Measurements from ENCODE around the gene DPPA5.
A peak's percentile ranks its signal among the peaks of the same experiment; 100 is the strongest.
"Not testable (repeated sequence)": the region's sequence is repeated elsewhere in the genome, so short reads cannot be mapped to it uniquely, and the experiment has no call there.

The DPPA5 gene

GRCh38 chr6:73342174-73342573 lies 11.9 kb downstream of the DPPA5 start:
- no peak for TF ChIP-seq POLR2A (IDR thresholded peaks at IDR 0.05; ENCODE audit: low read depth, low read length)
- DNase-seq (ENCODE audit: insufficient read length, low spot score): no peak
- no peak for FAIRE-seq

- FAIRE-seq (no peak), DNase-seq (ENCODE audit: insufficient read length, low spot score) (no peak)
- TF ChIP-seq POLR2A (IDR thresholded peaks at IDR 0.05; ENCODE audit: low read depth, low read length): no peak
Measured at GRCh38 chr6:73341335-73341734, 12.7 kb downstream of the DPPA5 start.

GRCh38 chr6:73340048-73340447 lies 14.0 kb downstream of the DPPA5 start:
- FAIRE-seq (peak; percentile 74), DNase-seq (ENCODE audit: insufficient read length, low spot score) (no peak)
- TF ChIP-seq POLR2A (IDR thresholded peaks at IDR 0.05; ENCODE audit: low read depth, low read length): no peak

DNA sequence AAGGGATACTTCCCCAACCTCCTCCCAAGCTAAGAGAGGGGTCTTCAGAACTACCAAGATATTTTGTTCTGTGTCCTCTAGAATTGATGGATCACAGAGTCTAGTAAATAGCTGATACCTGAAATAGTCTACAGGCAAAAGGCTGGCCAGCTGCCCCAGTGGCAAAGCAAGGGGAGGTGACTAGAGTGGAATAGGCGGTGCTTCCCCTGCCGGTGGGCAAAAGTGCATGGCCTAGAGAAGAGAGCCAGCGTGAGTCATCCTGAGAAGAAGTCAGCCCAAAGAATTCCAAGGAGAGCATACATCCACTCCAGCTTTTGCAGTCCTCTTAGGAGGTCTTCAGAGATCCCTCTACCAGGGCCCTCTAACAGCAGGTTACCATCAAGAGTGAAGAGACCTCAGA lies 14.7 kb downstream of the DPPA5 start:
- no peak for TF ChIP-seq POLR2A (IDR thresholded peaks at IDR 0.05; ENCODE audit: low read depth, low read length)
- peak; percentile 50 for FAIRE-seq
- peak; percentile 65 for DNase-seq (ENCODE audit: insufficient read length, low spot score)

DNA sequence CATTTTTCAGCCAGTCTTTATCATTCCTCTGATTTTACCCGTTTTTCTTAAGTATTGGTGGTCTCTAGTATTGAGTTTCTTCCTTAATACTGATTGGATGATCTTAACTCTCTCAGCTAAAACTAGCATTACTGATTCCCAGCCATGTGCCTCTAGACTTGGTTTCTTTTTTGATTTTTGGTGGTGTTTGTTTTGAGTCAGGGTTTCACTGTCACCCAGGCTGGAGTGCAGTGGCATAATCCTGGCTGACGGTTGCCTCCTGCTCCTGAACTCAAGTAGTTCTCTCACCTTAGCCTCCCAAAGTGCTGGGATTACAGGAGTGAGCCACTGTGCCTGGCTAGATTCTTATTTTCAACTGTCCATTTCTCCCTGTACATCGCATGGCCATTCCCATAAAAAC lies 24.9 kb downstream of the DPPA5 start:
- TF ChIP-seq POLR2A (IDR thresholded peaks at IDR 0.05; ENCODE audit: low read depth, low read length): no peak
- DNase-seq (ENCODE audit: insufficient read length, low spot score): no peak
- no peak for FAIRE-seq

- no peak for DNase-seq (ENCODE audit: insufficient read length, low spot score)
- TF ChIP-seq POLR2A (IDR thresholded peaks at IDR 0.05; ENCODE audit: low read depth, low read length): no peak
- no peak for FAIRE-seq
Measured at GRCh38 chr6:73328790-73329189, 25.3 kb downstream of the DPPA5 start.

GRCh38 chr6:73325656-73326055 lies 28.4 kb downstream of the DPPA5 start:
- no peak for TF ChIP-seq POLR2A (IDR thresholded peaks at IDR 0.05; ENCODE audit: low read depth, low read length)
- DNase-seq (ENCODE audit: insufficient read length, low spot score) (no peak), FAIRE-seq (no peak)

GRCh38 chr6:73323323-73323722 lies 30.8 kb downstream of the DPPA5 start:
- DNase-seq (ENCODE audit: insufficient read length, low spot score): no peak
- TF ChIP-seq POLR2A (IDR thresholded peaks at IDR 0.05; ENCODE audit: low read depth, low read length): no peak
- FAIRE-seq: no peak

GRCh38 chr6:73314577-73315492 lies 39.2 kb downstream of the DPPA5 start:
- no peak for TF ChIP-seq POLR2A (IDR thresholded peaks at IDR 0.05; ENCODE audit: low read depth, low read length)
- DNase-seq (ENCODE audit: insufficient read length, low spot score) (no peak), FAIRE-seq (no peak)

DNA sequence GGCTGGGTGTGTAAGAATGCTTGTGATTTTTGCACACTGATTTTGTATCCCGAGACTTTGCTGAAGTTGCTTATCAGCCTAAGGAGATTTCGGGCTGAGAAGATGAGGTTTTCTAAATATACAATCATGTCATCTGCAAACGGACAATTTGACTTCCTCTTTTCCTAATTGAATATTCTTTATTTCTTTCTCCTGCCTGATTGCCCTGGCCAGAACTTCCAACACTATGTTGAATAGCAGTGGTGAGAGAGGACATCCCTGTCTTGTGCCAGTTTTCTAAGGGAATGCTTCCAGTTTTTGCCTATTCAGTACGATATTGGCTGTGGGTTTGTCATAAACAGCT lies 43.6 kb downstream of the DPPA5 start:
- FAIRE-seq; DNase-seq (ENCODE audit: insufficient read length, low spot score): not testable (repeated sequence)

DNA sequence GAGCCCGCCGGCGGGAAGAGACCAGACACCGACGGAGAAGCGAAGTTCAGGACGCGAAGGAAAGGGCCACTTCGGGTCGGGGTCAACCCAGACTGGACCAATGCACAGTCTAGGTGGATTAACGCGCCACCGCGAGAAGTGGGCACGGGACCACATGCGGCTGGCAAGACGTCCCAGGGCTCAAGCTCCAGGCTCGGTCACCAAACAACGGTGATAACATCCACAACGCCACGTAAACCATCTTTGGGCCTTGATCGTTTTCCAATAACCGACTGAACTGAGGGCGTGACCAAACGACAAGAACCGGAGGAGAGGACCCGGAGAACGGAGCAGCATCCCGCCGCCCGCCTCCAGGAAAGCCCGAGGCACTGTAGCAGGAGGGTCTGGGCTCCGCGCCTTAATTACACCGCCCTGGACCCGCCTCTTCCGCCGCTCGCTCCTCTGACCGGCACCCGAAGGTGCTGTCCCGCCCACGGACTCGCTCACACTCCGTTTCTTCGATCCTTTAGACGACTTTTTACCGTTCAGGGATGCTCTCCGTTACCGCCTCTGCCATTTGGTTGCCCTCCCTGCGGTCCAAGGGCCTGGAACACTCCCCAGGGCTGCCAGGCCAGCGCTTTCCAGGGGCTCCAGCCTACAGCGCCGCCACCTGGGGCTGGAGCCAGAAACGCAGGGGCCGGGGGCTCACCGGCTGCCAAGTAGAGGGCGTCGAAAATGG lies 44.1 kb downstream of the DPPA5 start:
- DNase-seq (ENCODE audit: insufficient read length, low spot score): peak; percentile 75
- no peak for FAIRE-seq
- TF ChIP-seq POLR2A (IDR thresholded peaks at IDR 0.05; ENCODE audit: low read depth, low read length): peak; percentile 84

DNA sequence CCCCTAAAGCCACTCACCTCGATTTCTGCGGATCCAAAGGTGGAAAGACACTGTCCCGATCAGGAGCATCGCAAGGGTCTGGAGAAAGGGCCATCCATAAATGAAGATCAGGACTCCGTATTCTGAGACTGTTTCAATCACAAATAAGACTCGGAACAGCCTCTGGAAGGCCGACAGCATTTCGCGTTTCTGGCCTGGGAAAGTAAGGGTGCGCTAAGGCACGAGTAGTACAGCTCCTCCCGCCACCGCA lies 44.6 kb downstream of the DPPA5 start:
- FAIRE-seq (no peak), DNase-seq (ENCODE audit: insufficient read length, low spot score) (no peak)
- TF ChIP-seq POLR2A (IDR thresholded peaks at IDR 0.05; ENCODE audit: low read depth, low read length): no peak

GRCh38 chr6:73308712-73309534 lies 45.2 kb downstream of the DPPA5 start:
- FAIRE-seq (no peak), DNase-seq (ENCODE audit: insufficient read length, low spot score) (peak; percentile 45)
- no peak for TF ChIP-seq POLR2A (IDR thresholded peaks at IDR 0.05; ENCODE audit: low read depth, low read length)

DNA sequence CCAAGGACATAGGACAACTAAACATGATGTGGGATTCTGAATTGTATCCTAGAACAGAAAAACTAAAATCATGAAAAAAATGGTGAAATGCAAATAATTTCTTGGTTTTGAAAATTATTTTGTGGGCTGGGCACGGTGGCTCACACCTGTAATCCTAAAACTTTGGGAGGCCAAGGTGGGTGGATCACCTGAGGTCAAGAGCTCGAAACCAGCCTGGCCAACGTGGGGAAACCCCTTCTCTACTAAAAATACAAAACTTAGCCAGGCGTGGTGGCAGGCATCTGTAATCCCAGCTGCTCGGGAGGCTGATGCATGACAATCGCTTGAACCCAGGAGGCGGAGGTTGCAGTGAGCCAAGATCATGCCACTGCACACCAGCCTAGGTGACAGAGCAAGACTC lies 50.3 kb downstream of the DPPA5 start:
- not testable (repeated sequence) for DNase-seq (ENCODE audit: insufficient read length, low spot score); FAIRE-seq

Measured in H54 (cell line).